Bronchial epithelial cell (primary cell): Measurements from ENCODE around the gene CYP19A1. TPM values are rescaled to one million over a fixed set of nuclear protein-coding genes. Genes with fewer than 3 reads are reported as not detected.

Experiments used
- DNase-seq: peaks from one replicate; pipeline ENCODE4 v3.0.0-alpha.2; 2010; ENCODE audit warnings: low read depth
- FAIRE-seq: peaks from 2 replicates; lab custom pipeline; 2011; peaks lifted over from hg19 to GRCh38; lab: Jason Lieb, UNC
- H3K27me3 ChIP-seq: 2 replicates; pipeline ENCODE4 v1.5.1; 2011; ENCODE audit warnings: low read length; ENCODE audit not compliant: control insufficient read depth, insufficient read depth
- H3K36me3 ChIP-seq: 2 replicates; pipeline ENCODE4 v1.5.1; 2011; ENCODE audit warnings: low read length; ENCODE audit not compliant: control insufficient read depth, insufficient read depth
- H3K4me3 ChIP-seq: 2 replicates; pipeline ENCODE4 v1.5.1; 2011; ENCODE audit warnings: mild to moderate bottlenecking, low read depth, low read length, control low read depth
- total RNA-seq: library from RNA; depleted of rRNA; stranded (reverse); fragments of >200 nt; gene quantifications from 2 replicates; pipeline ENCODE4 v1.2.1, GENCODE V29; 2014
- TF ChIP-seq, protein P1 (sequence below): IDR thresholded peaks from 2 replicates; pipeline ENCODE4 v1.5.1; 2011; ENCODE audit warnings: mild to moderate bottlenecking, moderate library complexity, low read length, control low read depth, inconsistent platforms; ENCODE audit not compliant: insufficient read depth, severe bottlenecking

The CYP19A1 gene
- total RNA-seq, 1 donor from 2014 or later: not detected

DNA sequence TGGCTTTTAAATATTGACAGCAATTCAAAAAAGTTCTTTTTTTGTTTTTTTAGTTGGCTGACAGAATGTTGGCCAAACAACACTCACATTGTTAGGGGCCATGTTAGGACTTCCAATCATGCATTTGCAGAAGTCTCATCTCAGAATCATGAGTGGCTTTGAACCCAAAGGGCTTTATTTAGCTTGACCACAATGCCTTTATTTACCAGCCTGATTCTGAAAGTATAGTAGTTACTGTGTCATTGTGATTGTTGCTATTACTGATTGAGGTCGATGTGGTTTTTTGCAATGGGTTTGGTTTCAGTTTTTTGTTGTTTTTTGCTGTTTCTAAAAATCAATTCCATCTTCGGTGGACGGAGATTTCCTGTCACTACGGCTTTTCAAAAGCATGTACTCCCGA is 10.3 kb upstream of the CYP19A1 start:
- TF ChIP-seq, protein P1, sequence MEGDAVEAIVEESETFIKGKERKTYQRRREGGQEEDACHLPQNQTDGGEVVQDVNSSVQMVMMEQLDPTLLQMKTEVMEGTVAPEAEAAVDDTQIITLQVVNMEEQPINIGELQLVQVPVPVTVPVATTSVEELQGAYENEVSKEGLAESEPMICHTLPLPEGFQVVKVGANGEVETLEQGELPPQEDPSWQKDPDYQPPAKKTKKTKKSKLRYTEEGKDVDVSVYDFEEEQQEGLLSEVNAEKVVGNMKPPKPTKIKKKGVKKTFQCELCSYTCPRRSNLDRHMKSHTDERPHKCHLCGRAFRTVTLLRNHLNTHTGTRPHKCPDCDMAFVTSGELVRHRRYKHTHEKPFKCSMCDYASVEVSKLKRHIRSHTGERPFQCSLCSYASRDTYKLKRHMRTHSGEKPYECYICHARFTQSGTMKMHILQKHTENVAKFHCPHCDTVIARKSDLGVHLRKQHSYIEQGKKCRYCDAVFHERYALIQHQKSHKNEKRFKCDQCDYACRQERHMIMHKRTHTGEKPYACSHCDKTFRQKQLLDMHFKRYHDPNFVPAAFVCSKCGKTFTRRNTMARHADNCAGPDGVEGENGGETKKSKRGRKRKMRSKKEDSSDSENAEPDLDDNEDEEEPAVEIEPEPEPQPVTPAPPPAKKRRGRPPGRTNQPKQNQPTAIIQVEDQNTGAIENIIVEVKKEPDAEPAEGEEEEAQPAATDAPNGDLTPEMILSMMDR: no peak
- Histone ChIP-seq H3K36me3 (no peaks in the 10 kb centered on the region), H3K27me3 (peaks cover 5% of the 10 kb centered on the region), H3K4me3 (no peak overlapping the region)
- DNase-seq (no peak), FAIRE-seq (no peak)

DNA sequence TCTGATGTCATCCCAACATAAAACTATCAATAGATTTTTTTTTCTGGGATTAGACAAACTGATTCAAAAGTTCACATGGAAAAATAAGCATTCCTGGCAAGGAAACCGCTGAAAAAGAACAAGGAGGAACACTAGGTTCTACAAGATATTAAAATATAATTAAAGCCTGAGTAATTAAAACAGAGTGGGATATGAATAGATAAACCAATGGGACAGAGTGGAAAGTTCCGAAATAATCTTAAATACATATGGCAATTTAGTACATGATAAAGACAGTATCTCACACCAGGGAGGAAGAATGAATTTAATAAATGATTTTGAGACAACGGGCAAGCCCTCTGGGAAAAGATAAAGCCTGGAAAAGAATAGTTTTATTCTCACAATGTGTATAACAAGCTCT is 7.7 kb upstream of the CYP19A1 start:
- FAIRE-seq (no peak), DNase-seq (no peak)
- TF ChIP-seq, protein P1: no peak
- no peak overlapping the region for H3K4me3 ChIP-seq
- H3K27me3 ChIP-seq: peaks cover 18% of the 10 kb centered on the region
- no peaks in the 10 kb centered on the region for H3K36me3 ChIP-seq

DNA sequence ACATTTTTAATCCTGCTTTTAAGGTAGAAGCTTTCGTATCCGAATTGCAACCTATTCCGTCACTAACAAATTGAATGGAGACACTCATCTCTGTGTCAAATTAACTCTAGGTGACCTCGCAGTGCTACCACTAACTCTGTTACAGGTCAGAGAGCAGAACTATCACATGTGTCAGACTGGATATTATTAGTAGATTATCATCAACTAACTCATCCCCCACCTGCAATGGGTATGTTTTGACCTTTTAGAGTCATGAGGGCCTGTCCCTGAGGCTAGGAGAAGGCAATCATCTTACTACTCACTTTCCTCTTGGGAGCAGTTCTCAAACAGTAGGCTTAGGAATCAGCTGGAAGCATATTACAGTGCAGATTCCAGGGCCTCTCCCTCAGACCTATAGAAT is 5.1 kb upstream of the CYP19A1 start:
- TF ChIP-seq, protein P1: no peak
- FAIRE-seq: no peak
- Histone ChIP-seq H3K27me3 (peaks cover 28% of the 10 kb centered on the region), H3K4me3 (no peak overlapping the region), H3K36me3 (no peaks in the 10 kb centered on the region)
- no peak for DNase-seq

DNA sequence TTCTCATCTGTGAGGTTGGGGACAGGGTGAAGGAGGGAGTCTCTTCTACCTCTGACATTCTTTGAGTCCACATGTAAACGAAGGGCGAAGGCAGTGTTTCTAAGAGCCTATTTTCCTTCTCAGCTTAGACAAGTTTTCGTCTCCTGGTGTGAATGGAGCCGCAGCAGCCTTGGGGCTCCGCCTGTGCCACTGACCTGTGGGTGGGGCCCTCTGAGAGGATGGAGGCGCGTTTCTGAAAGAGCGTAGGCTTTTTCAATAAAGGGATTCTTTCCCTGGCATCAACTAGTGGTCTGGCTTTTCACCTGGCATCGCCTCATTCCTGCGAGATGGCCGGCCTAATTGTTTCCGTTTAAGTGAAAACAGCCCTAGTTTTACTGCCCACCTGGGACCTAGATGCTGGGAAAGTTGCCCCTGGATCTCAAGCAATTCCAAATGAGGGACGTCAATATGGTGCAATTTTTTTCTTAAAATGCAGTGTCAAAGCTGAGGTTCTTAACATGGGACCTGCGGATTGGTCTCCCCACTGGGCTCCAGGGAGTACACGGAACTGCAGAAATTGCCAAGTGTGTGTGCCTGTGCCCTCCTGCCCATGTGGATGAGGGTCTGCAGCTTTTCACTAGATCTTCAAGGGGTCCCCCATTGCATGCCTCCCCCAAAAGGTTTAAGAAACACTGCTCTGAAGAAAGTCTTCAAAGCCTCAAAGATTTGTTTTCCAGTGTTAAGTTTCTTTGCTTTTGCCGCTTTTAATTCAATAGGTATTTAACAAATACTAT is 4.0 kb upstream of the CYP19A1 start:
- Histone ChIP-seq H3K27me3 (peaks cover 28% of the 10 kb centered on the region), H3K36me3 (no peaks in the 10 kb centered on the region), H3K4me3 (no peak overlapping the region)
- DNase-seq (no peak), FAIRE-seq (no peak)
- TF ChIP-seq, protein P1: no peak

DNA sequence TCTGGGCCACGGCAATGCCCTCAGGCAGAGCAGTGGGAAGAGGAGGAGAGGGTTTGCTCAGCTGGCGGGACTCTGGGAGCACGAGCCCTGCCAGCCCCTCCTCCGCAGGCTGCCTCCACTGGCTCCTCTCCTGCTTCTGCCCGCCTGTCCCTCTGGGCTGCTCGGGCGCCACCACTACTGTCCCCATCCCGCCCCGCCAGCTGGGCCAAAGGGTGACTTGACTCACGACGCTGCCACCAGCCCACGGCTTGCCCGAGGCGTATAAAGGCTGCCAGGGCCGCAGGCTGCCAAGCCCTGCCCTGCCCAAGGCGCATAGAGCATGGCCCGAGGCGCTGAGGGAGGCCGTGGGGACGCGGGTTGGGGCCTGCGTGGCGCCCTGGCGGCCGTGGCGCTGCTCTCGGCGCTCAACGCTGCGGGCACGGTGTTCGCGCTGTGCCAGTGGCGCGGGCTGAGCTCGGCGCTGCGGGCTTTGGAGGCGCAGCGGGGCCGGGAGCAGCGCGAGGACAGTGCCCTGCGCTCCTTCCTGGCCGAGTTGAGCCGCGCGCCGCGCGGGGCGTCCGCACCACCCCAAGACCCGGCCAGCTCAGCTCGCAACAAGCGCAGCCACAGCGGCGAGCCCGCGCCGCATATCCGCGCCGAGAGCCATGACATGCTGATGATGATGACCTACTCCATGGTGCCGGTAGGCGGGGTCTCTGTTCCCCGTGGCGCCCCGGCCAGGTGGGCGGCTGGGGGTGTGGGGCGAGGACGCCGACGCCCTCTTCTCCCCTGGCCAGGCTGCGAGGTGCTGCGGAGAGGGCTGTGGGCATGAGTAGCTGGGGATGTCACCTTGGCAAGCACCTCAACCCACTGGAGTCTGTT is 3.2 kb upstream of the CYP19A1 start, which contains the start of gene GLDN:
GLDN (plus strand) TSS at position 290 of the 861 bp plus-strand sequence; CDS start at position 320, 30 bp downstream.
- DNase-seq (no peak), FAIRE-seq (no peak)
- peak within 1 kb of the TSS; percentile 25 for H3K4me3 ChIP-seq
- peaks cover 28% of the 10 kb centered on the region for H3K27me3 ChIP-seq
- no peaks in the 10 kb centered on the region for H3K36me3 ChIP-seq
- TF ChIP-seq, protein P1: no peak
